Astrocyte (in vitro differentiated cells and primary cell): ENCODE data around the gene NOVA1.

Source experiments
- CTCF ChIP-seq: IDR thresholded peaks from 2 replicates; pipeline ENCODE4 v1.5.1; 2011; ENCODE audit warnings: low read depth, mild to moderate bottlenecking, inconsistent platforms, low read length, moderate library complexity; ENCODE audit not compliant: insufficient read depth
- EZH2 ChIP-seq: IDR thresholded peaks from 2 replicates; pipeline ENCODE4 v1.6.1; 2012; ENCODE audit warnings: mild to moderate bottlenecking, low read length, inconsistent platforms; ENCODE audit not compliant: insufficient read depth

- TF ChIP-seq CTCF = no peak
- no peak for TF ChIP-seq EZH2
Measured at GRCh38 chr14:26403760-26404159, 194.1 kb downstream of the NOVA1 start.
